GM10266 (cell line): ENCODE data around the gene PRH2.

Experiments used
- DNase-seq: peaks from one replicate; pipeline ENCODE4 v3.0.0; 2012; ENCODE audit errors: extremely low spot score
- TF ChIP-seq, protein P1 (sequence below): IDR thresholded peaks from 2 replicates; pipeline ENCODE4 v1.5.1; 2012; ENCODE audit warnings: mild to moderate bottlenecking, low read depth; ENCODE audit not compliant: control insufficient read depth, insufficient read depth; ENCODE audit errors: missing control alignments

Gene PRH2

DNA sequence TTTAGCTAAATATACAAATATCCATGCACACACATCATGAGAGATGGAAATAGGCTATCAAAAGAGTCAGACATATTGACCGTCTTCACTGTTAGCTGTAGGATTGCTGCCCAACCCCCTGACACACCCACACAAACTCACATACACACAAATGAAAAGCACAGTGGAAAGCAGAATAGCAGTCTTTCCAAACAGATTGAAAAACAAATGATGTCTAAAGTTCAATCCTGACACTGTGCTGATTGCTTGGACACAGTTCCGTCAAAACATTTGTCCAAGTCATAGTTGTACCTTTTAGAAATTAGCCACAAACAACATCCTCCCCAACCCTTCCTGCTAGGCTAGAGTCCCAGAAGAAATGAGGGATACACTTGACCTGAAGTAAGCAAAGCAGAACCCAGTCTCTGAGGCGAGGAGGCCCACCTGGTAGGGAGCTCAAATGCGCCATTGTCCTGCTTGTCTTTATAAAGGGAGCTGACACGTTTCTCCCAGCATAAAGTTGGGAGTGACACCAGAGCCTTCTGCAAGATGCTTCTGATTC, at the start of gene PRH2:
Gene PRH2, plus strand, starts transcription at position 491 of the 541 bp plus-strand sequence. Its CDS starts 38 bp downstream, at position 529.
- no peak for DNase-seq
- TF ChIP-seq, protein P1, sequence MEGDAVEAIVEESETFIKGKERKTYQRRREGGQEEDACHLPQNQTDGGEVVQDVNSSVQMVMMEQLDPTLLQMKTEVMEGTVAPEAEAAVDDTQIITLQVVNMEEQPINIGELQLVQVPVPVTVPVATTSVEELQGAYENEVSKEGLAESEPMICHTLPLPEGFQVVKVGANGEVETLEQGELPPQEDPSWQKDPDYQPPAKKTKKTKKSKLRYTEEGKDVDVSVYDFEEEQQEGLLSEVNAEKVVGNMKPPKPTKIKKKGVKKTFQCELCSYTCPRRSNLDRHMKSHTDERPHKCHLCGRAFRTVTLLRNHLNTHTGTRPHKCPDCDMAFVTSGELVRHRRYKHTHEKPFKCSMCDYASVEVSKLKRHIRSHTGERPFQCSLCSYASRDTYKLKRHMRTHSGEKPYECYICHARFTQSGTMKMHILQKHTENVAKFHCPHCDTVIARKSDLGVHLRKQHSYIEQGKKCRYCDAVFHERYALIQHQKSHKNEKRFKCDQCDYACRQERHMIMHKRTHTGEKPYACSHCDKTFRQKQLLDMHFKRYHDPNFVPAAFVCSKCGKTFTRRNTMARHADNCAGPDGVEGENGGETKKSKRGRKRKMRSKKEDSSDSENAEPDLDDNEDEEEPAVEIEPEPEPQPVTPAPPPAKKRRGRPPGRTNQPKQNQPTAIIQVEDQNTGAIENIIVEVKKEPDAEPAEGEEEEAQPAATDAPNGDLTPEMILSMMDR: no peak

DNA sequence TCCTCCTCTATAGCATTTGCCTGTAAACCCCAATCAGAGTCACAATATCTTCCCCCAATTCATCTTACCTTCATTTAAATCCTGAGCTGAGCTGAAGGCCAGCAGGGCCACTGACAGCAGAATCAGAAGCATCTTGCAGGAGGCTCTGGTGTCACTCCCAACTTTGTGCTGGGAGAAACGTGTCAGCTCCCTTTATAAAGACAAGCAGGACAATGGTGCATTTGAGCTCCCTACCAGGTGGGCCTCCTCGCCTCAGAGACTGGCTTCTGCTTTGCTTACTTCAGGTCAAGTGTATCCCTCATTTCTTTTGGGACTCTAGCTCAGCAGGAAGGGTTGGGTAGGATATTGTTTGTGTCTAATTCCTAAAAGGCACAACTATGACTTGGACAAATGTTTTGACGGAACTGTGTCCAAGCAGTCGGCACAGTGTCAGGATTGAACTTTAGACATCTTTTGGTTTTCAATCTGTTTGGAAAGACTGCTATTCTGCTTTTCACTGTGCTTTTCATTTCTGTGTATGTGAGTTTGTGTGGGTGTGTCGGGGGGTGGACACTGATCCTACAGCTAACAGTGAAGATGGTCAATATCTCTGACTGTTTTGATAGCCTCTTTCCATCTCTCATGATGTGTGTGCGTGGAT, 44.8 kb upstream of the PRH2 start, which contains the start of gene PRH1:
Gene PRH1, minus strand, starts transcription at position 170 of the 640 bp plus-strand sequence. Its CDS starts 38 bp downstream, at position 132.
- DNase-seq: no peak
- TF ChIP-seq, protein P1: no peak

DNA sequence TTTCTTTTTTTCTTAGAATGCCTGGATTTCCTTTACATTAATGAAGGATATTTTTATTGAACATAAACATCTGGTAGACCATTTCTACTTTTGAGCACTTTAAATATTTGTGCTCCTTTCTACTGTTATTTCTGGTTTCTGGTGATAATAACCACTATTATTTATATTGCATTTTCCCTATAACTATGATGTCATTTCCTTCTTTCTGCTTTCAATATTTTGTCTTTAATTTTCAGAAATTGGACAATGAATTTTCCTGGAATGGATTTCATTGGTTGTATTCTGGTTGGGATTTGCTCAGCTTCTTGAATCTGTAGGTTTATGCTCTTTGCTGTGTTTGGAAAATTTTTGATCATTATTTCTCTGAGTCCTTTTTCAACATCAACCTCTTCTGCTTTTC, 39.8 kb upstream of the PRH2 start:
- TF ChIP-seq, protein P1: no peak

DNA sequence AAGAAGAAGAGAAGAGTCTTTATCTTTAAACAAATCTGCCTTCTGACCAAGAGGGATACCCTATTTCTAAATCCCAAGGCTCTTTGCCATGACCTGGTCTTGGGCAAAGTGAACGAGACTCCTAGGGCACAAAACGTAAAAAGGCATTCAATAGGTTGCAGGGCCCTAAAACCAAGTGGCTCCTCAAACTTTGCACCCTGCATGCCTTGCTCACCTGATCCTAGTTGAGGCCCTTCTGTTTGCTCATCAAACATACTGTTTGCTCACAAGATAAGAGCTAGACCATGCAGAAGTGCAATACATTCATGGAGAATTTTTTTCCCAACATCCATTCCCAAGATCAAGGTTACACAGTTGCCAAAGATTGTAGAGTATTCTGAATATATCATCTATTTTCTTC, 37.1 kb upstream of the PRH2 start:
- no peak for DNase-seq
- TF ChIP-seq, protein P1: no peak

More for the DNA sequence above, 39.8 kb upstream of the PRH2 start:
- DNase-seq: no peak

DNA sequence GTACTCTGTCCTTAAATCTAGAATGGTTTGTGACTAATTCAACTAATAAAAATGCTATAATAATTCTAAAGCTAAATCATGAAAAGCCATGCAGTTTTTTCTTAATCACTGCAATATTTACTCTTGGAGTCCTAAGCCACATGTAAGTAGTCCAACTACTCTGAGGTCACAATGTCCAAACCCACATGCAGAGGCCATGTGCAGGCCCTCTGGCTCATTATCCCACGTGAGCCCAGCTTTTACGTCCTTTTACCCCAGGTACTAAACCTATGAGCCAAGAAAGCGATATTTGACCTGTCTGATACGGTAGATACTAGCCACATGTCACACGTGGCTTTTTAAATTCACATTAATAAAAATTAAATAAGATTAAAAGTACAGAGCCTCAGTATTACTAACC, 32.2 kb upstream of the PRH2 start:
- DNase-seq: no peak
- TF ChIP-seq, protein P1: no peak

DNA sequence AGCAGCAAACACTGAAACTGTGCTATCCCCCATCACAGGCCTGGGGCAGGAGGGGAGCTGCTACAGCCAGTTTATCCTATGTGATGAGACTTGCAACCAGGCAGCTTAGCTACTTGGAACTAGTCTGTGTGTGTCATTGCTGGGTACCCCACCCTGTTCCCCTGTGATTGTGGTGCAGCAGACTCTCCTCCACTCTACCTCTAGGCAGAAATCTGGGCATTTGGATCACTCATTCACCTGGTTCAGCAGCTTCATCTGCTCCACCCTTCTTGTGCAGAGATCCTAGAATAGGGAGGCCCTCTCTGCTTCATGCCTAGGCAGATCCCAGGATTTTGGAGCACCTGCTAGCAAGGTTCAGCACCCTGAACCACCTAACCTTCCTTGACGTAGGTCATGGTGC, 28.5 kb upstream of the PRH2 start:
- DNase-seq: no peak
- TF ChIP-seq, protein P1: no peak

DNA sequence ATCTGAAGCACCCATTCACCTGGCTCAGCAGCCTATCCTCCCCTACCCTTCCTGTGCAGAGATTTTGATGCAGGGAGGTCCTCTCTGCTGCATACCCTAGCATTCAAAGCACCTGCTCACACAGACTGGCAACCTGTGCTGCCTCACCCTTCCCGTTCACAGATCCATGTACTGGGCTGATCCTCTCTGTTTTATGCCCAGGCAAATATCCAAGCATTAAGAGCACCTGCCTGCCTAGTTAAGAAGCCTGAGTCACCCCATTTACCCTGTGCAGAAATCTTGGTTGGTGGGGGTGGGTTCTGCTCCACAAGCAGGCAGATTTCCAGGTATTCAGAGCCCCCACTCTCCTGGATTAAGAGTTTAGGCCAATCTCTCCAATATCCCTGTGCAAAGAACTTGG, 28.1 kb upstream of the PRH2 start:
- TF ChIP-seq, protein P1: no peak
- no peak for DNase-seq
